NCI-H2029 treated with DMSO at 0.1 percent for 48 hours (cell line): ENCODE data around the gene MAN1A2.

Experiments used
- DNase-seq: peaks from one replicate; lab custom pipeline; 2025; lab: John Stamatoyannopoulos, UW

MAN1A2 gene

DNA sequence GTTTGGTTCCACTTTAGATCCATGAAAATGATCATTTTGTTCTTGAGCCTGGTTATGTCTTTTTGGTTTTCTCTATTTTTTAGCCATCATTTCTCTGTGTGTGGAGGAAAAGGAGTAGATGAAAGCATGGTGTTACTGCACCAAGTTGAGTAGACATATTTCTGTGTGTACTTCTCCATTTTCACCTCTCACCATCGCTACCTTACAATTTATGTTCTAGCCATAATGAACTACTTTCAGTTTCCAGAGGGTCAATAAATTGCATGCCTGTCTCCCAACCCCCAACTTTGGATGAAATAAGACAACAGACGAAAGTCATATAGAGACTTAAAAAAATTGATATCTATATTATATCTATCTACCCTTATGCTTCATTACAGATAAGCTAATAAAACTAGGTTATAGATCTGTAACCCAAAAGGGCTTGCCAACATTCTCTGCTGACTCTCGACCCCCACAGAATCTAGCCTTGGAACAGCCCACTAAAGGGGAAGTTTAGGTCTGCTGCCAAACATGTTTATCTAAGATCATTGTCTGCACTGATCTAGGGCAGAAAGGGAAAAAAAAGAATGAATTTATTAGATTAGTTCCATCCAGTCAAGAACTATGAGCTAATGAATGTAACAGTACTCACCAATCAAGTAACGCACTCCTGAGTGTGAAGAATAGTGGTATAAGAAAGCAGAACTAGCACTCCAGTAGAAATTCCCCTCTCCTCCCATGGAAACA is 7.5 kb upstream of the MAN1A2 start:
- DNase-seq = no peak

DNA sequence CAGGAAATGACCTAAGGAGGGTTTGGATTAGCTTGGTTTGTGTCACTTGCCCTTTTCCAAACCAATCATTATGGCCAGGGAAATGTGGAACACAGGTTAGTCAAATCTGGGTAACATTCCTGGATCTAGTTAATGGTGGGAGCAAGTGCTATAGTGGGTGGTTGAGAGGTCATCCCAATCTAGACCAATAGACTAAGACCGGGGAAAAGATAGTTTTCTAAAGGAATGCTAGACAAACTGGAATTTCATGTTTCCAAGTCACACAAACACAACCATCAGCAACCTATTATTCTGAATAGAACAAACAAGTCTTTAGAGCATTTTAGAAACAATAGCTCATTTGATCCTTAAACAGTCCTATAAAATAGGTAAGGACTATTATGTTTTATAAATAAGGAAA is 4.3 kb upstream of the MAN1A2 start:
- no peak for DNase-seq

DNA sequence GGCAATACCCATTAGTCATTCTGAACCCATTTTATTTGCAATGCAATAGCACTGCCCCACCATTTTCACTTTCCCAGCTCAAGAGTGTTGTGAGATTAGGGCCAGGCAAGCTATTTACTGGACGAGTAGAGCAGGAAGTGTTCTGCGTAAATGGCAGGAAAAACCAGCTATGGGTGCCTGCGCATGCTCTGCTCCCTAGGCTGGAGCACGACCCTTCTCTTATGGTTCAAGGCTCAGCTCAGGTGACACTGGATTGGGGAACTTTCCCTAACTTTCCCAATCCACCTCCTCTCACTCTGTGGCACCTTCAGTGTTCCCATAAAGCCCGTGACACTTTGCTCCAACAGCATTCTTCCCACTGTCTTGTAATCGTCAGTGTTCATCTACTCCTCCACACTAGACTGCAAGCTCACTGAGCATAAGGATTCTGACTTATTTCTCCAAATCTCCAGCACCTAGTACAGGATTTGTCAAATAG is 3.6 kb upstream of the MAN1A2 start:
- DNase-seq = no peak

DNA sequence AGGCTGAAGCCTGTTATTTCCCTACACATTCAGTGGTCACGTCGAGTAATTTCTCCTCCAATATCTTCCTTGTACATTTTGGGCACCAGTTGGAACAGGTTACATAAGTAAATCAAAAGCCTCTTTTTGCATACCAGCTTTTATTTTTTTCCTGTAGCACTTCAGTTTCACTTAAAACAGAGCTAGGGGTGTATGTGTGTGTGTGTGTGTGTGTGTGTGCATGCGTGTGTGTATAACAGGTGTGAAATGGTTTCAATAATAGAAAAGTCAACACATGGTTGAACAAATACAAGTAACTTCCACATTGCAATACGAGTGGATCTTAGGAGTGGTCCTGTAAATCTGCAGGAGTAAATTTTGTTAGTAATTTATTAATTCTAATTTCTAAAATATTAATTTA is 3.0 kb upstream of the MAN1A2 start:
- DNase-seq = no peak

DNA sequence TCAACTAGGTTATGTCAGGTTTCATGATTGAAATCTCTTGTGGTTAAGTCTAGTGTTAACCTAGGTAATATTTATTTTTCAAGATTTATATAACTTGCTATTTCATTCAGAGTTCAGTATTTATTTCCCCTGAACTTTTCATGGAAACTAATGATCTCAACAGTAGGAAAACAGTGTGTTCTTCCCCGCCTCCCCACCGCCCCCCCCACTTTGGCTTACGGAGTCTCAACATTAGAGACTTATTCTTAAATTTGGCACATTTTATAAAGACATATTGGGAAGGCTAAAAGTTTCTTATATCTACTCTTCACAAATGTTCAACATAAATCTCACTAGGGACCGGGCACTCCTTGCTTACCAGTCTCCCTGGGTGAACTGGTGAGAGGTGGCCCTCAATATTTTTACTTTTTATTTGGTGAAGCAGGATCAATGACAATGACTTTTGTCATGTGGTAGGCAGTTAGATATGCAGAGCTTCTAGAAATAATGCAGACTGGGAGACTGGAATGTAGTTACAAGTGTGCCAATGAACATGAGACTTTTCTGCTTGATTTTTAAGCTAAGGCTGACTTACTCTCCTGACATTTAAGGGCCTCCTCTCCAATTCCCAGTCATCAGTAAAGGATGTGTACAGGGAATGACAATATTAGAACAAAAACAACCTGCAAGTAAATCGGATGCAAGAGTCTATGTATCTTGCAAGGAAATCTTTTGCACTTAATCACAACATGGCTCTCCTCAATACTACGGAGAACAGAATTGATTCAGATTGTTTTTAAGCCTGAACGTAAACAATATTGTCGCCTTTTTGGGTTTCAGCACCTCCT is 1.7 kb upstream of the MAN1A2 start:
- DNase-seq = no peak

DNA sequence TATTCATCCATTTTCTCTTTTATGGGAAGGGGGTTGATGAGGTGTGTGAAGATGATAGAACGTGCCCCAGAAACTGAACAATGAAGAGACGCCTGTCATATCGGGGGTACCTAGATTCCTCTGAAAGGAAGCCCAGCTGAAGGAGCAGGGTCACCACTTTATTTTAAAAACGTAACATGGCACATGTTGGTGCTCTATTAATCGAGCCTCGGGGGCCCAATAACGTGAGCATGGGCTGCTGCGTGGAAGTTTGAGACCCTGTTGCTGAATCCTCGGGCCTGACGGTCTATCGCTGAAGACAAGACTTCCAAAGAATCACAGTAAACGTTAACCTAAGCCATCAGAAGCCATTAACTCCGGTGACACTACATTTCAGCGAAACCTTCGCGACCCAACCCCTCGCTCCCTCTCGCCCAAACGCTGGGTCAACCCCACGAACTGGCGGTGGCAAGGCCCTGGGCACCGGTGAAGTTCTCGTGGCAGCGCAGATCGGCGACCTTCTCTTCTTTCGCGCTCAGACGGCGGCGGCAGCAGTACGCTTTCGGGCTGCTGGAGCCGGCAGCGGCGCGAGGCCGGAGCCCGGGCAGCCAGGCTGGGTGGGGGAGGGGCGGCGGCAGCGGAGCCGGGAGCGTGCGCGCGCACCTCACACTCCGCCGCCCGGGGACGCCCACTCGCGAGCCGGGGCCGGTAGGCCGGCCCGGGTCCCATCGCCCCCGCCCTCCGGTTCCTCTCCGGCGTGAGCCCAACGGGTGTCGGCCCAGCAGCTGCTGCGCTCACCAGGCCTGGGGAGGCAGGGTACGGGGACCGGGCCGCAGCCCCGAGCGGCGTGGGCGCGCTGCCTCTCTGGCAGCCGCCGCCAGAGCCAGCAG is 838 bp upstream of the MAN1A2 start:
- DNase-seq = no peak

DNA sequence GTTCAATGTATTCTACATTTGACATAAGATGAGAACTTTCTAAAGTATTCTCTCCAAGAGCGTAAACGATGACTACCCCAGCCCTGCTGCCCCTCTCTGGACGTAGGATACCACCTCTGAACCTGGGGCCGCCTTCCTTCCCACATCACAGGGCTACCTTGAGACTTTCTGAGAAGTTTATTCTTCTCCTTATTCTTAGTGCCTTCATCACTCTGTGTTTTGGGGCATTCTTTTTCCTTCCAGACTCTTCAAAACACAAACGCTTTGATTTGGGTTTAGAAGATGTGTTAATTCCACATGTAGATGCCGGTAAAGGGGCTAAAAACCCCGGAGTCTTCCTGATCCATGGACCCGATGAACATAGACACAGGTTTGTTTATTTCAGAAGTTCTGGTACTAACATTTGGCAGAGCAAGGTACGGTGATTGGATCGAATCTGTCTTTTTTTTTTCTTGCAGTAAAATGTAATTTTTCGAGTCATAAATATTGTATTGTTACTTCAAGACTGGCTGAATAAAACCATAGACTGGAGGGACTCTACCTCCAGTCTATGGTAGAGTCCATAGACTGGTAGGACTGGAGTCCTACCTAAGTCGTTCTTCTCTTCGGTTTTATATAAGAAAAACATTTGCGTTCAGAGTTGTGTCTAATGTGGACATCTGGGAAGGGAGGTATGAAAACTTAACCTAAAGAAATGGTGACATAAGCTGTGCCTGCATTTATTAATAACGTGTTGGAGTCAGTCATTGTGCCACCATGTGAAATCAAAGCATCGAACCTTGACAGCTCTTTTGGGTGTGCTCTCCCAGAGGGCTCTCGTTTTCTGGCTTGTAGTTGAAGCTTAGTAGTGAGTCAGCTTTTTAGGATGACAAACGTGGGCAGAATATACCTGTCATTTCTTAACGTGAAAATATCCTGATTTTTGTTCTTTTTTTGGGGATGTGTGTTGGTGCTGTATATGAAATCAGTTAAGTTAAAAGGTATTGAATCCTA is 1.2 kb downstream of the MAN1A2 start:
- DNase-seq = no peak

DNA sequence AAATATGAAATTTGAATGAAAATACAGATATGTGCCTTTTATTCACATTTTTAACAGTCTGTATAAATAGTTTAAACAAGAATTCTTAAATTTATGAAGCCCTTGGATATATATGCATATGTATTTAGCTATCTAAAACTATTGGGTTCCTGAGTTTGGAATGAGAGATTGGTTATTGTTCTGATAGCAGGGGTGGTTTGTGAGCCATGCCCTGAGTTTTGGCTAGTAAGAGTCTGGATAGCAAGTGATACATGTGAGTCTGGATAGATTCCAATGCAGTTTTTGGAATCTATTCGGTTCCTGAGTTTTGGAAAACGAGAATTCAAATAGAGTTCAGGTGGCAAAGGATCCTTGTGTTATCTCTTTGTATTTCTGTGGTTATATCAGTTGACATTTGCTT is 2.8 kb downstream of the MAN1A2 start:
- DNase-seq = no peak

DNA sequence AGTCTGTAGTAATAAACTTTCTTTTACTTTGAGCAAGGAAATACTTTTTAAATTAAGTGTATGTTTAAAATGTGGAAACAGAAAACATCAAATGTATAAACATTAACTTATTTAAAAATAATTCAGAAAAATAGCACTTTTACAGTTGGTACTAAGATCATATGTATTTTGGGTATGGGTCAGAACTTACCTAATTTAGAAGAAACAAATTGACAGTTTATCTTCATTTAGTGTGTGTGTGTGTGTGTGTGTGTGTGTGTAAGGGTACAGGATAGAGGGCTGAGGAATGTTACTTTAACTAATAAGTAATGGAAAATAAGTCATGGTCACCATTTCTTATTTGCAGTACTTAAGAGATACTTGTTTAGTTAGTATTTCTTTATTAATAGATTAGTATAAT is 3.3 kb downstream of the MAN1A2 start:
- DNase-seq = no peak

DNA sequence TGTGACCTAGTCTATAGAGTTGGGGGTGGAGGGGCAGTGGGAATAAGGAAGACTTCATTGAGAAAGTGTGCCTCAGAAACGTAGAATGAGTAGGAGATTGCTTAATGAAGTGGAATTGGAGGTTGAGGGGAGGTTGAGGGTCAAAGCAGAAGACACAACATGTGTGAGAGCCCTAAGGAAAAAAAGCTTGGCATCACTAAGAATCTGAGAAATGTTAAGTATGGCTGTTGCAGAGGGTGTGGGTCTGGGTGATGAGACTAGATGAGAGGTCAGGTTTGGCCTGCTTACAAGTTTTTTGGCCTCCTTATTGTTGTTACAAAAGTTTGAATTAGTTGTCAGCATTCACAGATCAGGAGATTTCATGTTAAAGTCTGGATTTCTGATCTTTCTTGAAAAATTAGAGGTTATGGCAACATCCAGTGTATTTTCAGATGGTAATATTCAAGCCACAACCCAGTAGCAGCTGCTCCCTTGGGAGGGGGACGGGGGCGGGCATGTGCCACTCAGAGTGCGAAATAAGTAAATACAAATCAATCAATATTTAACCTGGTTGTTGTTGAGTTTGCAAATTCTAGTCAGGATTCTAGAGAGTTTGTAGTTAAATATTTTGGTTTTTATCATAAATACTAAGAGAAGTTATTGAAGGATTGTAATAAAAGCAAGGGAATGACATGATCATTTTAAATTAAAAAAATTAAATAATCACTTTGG is 4.3 kb downstream of the MAN1A2 start:
- no peak for DNase-seq

DNA sequence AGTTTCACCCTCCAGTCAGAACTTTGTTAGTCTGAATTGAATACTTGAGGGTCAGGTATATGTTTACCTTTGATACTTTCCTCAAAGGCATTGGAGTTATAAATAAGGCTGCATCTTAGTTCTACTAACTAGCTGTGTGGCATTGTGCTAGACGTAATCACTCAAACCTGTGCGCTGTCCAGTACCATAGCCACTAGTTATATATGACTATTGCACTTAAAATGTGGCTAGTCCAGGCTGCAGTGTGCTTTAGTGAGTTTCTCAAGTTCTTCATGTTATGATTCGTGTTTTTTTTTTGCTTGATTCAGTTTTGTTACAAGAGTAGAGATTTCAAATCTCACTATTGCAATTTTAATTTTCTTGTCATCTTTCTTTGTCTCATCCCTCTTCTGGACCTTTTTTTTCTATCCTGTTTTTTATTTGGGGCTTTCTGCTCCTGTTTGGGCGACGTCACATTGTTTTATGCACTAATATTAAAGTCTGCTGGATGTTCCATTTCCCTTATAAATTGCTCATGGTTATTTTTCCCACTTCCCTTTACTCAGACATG is 5.7 kb downstream of the MAN1A2 start:
- no peak for DNase-seq

DNA sequence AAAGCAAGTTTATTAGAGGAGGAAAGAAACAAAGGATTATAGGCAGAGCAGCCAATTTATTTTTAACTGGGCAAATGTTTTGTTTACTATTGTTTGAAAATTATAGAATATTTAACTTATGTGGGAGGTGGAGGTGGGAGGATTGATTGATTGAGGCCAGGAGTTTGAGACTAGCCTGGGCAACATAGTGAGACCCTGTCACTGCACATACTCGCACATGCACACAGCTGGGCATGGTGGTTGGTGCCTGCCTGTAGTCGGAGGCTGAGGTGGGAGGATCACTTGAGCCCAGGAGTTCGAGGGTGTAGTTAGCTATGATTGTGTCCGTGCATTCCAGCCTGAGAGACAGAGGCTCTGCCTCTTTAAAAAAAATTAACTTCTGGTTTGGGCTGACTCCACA is 6.7 kb downstream of the MAN1A2 start:
- no peak for DNase-seq

DNA sequence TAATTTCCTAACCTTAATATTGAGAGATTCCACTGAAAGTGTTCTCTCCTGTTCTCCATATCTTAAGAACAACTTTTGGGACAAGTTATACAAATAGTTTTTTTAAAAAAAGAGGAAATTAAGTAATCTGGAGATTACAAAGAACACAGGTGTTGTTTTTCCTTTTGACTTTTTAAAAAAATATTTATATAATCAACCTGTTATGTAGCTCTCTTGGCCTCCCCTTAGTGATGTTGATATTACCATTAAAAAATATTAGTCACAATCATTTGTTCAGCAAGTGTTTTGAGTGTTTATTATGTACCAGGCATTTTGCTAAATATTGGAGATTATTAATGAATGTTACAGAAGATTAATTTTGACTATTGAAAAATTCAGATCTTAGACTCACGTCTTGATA is 8.1 kb downstream of the MAN1A2 start:
- DNase-seq = no peak

DNA sequence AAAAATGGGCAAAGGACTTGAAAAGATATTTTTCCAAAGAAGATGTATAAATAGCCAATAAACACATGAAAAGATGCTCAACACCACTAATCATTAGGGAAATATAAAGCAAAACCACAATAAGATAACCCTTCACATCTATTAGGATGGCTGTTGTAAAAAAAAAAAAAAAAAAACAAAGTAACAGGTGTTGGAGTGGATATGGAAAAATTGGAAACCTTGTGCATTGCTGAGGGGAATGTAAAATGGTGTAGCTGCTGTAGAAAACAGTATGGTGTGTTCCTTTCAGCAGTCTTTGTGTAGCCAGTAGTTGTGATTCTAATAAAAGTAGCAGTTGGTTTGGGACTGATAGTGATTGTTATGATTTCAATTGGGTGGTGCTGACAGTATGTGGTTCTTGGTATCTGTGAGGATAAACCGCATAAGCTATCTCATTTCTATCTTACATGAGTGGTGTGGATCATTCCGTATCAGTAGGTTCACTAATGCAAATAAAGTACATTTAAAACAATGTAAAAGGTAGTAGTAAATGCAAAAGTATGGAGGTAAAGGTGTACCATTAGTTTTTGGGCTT is 19.9 kb downstream of the MAN1A2 start:
- no peak for DNase-seq

DNA sequence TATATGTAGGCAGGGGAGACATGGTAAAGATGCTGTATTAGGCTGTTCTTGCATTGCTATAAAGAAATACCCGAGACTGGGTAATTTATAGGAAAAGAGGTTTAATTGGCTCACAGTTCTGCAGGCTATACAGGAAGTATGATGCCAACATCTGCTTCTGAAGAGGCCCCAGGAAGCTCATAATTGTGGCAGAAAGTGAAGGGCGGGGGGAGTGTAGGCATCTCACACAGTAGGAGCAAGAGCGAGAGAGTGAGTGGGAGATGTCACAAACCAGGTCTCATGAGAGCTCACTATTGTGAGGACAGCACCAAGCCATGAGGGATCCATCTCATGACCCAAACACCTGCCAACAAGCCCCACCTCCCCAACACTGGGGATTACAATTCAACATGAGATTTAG is 21.1 kb downstream of the MAN1A2 start:
- no peak for DNase-seq

DNA sequence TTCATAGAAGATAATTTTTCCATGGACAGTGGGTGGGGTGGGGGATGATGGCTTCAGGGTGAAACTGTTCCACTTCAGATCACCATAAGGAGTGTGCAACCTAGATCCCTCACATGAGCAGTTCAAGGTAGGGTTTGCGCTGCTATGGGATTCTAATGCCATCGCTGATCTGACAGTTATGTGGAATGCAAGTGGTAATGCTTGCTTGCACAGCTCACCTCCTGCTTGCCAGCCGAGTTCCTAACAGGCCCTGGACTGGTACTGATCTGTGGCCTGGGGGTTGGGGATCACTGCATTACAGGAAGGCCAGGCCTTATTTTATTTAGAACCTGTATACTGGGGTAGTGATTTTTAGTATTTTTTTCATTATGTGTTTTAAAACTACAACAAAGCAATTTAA is 22.0 kb downstream of the MAN1A2 start:
- no peak for DNase-seq

DNA sequence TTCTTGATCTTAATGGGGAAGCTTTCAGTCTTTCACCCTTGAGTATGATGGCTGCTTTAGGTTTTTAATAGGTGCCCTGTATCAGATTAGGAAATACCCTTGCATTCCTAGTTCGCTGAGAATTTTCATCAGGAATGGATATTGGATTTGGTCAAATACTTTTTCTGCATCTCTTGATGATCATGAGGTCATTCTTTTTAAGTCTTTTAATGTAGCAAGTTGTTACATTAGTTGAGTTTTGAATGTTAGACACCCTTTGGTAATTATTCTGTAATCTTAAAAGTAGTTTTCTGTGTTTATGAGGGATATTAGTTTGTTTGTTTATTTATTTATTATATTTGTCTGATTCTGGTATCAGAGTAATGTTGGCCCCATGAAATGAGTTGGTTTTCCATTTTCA is 22.5 kb downstream of the MAN1A2 start:
- DNase-seq = no peak

DNA sequence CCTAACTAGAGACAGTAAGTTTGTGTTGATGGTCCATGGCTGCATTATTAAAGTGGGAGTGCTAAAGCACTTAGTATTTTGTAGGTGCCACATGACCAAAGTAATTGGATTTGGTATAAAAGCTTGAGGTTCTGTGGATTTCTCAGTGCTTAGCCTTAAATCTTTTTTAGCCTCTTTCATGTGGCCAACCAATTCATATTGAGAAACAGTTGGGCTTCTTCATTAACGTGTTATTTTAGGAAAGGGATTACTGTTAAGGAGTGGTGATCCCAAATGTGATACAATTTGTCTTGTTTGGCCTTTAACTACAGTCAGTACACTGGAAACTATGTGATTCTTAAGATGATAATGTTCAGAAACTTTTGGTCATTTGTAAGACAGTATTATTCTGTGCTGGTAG is 25.5 kb downstream of the MAN1A2 start:
- no peak for DNase-seq

DNA sequence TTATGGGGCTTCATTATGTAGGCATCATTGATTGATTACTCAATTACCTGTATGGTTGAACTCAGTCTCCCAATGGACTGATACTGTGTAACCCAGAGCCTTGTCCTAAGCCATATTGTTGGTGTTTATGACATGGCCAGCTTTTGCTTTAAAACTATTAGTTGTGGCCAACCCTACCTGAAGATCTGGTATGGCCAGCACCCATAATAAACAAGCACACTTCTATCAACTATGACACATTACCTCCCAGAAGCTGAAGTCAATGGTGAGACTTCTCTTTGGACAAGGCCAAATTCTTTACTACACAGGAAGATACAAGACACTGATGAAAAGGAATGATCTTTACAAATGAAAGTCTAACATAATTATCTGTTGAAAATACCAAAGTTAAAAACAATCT is 28.8 kb downstream of the MAN1A2 start:
- no peak for DNase-seq

DNA sequence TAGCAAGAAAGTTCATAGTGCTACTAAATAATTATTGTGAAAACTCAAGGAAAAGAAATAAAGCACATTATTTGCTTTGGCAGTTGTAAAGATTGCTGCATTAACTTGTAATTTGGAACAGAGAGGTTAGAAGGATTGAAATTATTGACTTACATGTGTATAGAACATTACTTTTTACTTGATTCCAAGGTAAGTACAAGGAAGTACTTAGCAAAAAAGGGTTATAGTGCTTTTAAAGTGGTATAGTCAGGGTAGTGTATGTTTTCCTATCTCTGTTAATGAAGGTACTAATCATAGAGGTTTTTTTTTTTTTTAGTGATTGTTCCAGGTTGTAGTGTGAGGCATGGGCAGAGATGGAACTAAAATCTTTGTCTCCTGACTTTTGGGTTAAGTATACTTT is 29.4 kb downstream of the MAN1A2 start:
- no peak for DNase-seq
